GOT3 (cell line): Measurements from ENCODE around the gene PARD3.
"Not testable (repeated sequence)": the region's sequence is repeated elsewhere in the genome, so short reads cannot be mapped to it uniquely, and the experiment has no call there.

Source experiments
- DNase-seq: peaks from one replicate; lab custom pipeline; 2025; ENCODE audit warnings: mixed read lengths; lab: John Stamatoyannopoulos, UW

Gene PARD3

DNA sequence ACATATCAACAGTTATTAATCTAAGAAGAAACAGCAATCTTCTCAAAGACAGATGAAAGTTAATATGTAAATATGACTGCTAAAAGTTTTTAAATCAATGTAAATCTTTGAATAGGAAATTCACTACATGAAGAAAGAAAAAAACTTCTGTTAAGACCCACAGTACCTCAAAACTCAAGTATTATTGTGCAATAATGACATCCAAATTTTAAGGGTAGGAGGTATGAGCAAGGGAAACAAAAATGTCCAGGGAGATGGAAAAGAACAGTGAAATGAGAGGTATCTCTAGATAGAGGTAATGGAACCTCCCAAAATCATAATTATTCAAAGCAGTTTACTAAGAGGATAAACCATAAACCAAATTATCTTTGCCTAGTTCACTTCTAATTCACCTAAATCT is 436.8 kb downstream of the PARD3 start:
- no peak for DNase-seq

DNA sequence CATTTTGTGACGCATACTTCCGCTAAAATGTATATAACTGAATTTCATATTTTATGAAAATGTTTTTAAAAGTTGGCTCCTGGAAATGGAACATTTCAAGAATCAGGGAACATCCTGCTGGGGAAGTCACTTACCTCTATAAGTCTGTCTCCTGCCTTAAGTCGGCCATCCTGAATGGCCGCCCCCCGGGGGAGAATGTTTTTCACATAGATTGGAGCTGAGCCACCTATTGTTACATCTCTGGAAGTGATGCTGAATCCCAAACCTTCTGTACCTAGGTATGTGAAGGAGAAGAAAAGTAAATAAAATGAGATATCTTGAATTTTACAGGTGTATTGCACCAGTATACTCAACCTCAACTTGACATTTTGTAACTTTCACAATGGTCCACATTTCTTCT is 437.3 kb downstream of the PARD3 start:
- DNase-seq: no peak

DNA sequence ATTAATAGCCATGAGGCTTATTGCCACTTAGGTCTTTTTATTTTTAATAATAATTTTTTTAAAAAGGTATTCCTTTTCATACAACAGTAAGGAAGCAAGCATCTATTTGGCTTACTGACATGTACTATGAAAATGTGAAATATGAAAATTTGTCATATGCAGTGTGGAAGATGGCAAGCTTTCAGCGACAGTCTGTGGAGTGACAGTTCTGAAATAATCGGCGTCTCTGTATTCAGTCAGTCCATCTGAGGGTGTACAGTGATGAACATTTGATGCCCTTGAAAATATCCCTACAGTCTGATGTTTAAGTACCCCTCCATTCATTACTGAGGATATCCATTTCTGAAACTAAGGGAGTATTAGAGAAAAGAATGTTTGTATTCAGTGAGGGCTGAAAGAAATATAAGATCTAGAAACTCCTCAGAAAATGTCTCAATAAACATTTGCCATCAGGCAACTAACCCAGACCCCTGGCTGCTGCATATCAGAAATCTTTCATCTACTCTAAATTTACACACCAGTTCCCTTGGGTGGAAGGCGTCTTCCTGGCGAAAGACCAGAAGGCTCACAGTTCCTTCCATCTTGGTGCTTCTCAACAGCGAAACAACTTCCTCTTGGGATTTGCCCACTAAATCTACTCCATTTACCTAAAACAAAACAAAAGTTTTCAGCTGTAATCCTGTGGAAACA is 440.6 kb downstream of the PARD3 start:
- DNase-seq: no peak

DNA sequence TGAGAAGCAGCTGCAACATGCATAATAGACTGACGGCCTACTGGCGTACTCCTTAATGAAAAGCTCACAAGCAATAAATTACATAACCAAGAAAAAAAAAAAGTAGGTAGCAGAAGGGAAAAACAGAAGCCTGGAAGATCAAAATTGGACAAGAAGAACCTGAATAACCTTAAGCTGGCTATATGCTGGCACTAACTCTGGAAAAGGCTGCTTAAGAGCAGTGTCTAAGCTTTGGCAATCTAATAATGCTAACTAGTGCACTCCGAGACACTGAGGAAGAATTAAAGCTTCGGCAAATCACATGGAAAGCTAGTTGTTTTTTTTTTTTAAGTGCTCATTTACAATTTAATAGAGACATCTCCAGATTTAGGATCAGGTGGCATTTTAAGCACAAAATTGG is 441.9 kb downstream of the PARD3 start:
- DNase-seq: no peak

DNA sequence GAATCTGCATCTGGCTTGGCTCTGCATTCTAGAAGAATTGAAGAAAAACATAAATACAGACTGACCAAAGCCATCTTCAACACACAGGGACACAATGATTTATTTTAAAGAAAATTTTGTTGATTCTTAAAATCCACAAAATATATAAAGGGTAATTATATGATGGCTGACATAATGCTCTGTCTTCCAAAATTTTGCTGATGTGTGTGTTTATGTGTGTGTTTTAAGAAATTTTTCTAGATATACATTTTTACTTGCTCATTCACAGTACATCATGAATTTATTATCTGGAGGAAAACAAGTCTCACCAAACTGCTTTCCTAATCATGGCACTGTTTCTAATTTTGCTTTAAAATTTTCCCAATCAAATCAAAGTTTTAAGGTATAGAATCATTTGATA is 442.6 kb downstream of the PARD3 start:
- no peak for DNase-seq

DNA sequence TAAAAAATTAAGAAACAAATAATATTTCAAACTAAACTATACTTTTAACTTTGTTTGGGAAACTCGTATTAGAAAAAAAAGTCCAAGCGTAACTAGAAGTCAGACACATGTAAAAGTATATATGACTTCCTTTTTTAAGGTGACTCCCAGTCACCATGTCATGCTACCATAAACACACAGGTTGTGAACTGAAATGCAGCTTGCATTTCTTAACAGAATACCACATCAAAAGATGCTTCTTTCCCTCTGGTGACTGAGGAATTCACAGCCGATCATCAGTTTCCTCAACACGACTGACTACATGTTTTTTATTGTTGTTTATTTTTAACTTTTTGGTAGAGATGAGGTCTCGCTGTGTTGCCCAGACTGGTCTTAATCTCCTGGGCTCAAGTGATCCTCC is 445.0 kb downstream of the PARD3 start:
- DNase-seq: no peak

DNA sequence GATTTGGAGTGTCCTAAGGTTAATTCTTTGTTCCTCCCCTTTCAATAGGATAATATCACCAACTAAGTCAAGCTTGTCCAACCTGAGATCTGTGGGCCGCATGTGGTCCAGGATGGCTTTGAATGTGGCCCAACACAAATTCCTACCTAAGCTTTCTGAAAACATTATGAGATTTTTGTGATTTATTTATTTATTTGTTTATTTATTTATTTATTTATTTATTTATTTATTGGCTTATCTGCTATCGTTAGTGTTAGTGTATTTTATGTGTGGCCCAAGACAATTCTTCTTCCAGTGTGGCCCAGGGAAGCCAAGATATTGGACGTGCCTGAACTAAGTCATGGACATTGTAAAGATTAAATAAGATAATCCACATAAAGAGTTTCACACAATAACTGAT is 446.0 kb downstream of the PARD3 start:
- no peak for DNase-seq

DNA sequence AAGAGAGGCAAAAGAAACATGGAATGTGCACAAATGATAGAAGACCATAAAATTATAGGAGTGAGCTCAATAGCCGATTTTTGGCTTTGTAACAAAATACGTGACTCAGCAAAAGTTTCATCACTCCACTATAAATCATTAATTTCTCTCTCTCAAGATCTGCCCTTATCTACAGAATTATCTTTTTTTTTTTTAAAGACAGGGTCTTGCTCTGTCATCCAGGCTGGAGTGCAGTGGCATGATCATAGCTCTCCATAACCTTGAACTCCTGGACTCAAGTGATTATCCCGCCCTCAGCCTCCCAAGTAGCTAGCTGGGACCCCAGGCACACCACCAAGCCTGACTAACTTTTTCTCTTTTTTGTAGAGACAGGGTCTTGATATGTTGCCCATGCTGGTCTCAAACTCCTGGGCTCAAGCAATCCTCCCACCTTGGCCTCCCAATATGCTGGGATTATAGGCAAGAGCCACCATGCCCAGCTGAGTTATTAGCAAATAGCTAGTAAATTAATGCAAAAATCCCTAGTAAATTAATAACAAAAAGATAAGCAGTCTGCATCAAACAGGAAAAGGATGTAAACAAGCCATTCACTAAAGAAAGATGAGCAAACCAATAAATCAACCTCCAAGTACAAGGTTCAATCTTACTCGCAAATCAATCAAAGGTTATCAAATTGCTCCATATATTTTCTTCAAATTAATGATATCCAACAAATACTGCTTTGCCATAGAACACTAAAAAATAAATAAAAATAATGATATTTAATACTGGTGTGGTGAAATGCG is 450.7 kb downstream of the PARD3 start:
- no peak for DNase-seq

DNA sequence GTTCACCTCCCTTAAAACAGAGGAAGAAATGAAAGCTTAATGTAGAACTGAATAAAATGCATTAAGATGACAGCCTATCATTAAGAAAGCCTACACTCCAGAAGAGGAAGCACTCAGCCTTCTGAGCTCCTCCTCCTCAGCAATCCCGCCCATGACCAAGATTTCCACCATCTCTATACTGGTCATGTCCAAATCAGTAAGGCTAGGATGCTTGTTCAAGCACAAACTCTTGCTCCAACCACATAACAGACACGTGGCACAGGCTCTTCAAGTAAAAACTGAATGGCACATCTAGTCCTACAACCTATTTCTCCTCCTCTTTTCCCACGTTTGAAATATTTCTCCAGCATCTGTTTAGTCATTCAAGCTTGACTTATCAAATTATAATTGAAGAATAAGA is 454.1 kb downstream of the PARD3 start:
- DNase-seq: no peak

DNA sequence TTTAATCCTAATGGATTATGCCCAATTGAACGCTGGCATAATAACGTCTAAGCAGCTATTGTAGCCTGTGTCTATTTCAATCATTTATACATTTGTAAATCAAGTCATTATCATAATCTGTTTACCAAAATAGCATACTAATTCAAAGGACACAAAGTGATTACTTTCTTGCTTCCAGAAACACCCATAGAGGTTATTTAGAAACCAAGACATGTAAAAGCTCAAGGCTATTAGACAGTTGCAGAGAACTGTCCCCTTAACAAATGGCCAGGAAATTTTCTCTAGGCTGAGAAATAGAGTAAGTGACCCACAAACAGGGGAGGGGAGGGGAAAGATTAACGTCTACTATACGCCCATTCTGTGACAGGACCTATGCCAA is 455.7 kb downstream of the PARD3 start:
- DNase-seq: no peak

DNA sequence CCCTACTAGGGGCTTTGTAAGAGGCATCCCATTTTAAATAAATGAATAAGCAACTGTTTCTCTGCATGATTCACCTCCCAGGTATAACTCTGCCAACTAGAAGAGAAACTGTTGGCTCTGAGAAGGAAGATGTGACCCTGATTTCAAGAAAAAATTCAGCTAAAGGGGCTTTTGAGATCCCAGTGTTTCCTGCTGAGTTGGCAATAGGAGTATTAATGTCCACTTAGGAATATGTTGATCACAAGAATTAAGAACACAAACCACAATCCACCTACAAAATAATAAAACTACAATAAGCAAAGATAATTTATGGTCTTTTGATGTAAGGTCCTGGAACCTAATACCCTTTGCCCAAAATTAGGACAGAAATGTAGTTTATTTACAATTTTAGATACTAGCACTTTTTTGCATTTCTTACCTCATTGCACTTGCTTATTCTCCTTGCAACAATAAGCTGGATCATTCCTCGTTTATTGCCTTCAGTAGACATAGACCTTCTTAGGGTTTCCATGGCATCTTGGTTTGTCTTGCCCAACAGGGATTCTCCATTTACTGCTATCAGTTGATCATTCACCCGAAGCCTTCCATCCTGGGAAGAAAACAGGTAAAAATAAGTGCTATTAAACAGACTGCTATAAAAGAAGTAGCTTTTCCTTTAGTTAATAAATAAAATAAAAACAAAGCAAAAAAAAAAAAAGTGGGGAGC is 456.2 kb downstream of the PARD3 start:
- DNase-seq: no peak

DNA sequence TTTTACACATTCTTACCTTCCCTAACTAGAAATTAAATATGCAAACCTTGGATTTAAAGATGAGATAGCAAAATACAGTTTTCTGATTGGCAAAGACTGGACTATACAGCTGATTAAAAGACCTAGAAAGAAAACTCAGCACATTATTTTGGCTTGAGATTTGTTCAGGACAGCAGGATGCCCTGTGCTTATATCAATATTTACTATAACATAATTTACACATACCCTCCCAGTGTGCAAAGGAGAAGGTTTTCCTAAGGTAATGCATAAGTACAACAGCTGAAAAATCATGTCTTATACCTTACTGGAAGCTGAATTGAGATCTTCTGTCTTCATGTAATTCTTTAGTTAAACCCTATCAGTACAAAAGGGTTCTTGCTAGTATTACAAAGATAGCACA is 458.6 kb downstream of the PARD3 start:
- DNase-seq: no peak

DNA sequence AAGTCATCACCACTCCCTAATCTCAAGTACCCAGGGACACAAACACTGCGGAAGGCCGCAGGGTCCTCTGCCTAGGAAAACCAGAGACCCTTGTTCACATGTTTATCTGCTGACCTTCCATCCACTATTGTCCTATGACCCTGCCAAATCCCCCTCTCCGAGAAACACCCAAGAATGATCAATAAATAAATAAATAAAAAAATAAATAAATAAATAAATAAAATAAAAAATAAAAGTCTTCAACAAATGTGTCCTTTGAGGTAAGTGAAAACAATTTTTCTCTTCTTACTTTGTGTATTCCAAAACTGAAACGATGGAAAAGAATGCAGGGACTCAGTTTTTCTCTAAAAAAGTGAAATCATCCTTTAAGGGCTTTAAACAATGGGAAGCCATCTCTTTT is 461.6 kb downstream of the PARD3 start:
- not testable (repeated sequence) for DNase-seq

DNA sequence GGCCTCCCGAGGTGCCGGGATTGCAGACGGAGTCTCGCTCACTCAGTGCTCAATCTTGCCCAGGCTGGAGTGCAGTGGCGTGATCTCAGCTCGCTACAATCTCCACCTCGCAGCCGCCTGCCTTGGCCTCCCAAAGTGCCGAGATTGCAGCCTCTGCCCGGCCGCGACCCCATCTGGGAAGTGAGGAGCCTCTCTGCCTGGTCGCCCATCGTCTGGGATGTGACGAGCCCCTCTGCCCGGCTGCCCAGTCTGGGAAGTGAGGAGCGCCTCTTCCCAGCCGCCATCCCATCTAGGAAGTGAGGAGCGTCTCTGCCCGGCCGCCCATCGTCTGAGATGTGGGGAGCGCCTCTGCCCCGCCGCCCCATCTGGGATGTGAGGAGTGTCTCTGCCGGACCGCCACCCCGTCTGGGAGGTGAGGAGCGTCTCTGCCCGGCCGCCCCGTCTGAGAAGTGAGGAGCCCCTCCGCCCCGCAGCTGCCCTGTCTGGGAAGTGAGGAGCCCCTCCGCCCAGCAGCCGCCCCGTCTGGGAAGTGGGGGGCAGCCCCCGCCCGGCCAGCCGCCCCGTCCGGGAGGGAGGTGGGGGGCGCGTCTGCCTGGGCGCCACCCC is 462.4 kb downstream of the PARD3 start:
- DNase-seq: not testable (repeated sequence)

DNA sequence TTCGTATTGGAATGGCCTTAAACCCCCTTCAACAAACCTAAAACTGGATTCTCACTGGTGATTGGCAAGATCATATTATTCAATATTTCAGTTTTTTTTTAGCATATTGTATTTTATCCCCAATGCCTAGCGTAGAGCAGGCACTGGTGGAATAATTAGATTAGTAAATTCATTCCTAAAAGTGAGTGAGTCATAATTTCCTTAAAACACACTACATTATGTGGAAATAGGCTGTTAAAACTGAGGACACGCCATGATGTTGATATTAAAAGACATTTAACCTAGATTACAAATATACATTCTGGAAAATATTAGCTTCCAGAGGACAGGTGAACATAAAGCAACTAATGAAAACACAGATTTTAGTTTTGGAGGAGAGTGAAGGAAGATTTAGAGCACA is 463.9 kb downstream of the PARD3 start:
- no peak for DNase-seq

DNA sequence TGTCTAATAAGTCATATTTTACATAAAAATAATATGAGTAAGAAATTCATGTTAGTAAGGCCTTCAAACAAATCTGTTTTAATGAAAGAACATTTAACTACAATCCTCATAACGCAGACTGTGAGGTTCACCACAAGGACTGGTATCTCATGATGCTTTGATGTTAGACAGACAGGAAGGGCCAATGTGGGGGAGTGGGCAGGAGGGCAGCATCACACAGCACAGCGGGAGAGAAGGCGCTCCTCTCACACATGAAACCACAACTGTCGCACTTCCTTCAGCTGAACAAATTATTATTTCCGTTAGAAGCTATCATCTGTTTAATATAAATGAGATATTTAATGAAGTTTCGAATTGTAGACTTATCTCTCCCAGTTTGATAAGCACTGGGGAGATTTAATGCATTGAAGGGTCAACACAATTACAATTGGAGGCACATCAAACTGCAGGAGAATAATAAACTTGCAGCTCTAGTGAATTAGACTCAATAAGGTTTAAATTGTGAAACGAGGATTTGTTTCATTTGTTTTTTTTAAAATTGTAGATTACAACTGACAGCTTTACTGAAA is 466.1 kb downstream of the PARD3 start:
- no peak for DNase-seq

DNA sequence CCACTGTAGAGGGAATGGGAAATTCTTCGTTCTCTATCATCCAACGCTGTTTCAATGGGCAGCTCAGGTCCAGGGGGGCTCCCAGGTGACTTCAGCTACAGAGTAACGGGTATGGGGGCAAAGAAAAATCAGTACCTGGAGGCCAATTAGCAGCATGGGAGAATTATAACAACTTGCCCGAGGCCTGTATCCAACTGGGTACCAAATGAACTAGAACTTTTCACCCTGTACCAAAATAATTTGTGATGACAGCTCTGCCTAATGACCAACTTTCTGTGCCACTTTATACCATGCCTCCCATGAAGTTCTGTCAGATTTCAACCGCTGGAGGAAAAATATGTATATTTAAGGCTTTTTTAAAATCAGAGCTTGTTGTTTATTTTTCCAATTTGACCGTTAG is 467.1 kb downstream of the PARD3 start:
- no peak for DNase-seq

DNA sequence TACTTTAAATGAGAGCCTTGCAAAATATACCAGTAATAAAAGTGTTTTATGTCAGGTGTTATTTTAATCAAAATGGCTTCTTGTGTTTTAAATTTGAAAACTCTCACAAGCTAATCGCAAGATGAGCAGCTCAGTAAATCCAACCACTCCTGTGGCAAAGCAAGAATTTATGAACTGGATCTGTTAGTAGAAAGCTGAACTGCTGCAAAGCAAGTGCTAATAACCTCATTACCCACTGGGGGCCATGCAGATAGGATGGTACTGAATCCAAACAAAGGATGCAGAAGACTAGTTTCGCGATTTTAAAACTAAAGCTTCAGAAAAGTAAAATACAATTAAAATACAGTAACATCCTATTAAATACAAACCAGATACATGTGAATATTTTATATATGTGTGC is 468.0 kb downstream of the PARD3 start:
- no peak for DNase-seq

DNA sequence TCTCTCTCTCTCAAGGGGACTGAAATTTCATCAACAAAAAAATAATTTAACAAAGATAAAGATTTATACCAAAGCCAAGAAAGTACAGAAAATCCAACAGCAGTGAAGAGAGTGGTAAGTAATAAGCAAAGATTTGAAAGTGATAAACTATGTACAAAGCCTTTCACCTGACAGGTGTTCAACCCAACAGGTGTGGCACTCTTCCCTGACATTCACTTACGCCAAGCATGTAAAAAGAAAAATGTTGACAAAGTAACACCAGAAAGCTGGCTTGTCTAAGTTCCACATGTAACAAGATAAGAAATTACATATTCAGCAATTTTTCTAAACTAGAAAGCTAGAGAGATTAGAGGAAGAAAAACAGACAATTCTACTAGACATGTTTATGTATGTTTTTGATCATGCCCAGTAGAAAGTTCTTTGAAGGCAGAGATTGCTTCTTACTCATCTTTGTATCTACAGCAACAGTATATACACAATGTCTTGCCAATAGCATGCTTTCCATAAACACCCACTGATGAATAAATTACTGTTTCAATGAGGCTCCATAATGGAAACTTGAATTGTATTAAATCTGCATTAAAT is 468.5 kb downstream of the PARD3 start:
- no peak for DNase-seq

DNA sequence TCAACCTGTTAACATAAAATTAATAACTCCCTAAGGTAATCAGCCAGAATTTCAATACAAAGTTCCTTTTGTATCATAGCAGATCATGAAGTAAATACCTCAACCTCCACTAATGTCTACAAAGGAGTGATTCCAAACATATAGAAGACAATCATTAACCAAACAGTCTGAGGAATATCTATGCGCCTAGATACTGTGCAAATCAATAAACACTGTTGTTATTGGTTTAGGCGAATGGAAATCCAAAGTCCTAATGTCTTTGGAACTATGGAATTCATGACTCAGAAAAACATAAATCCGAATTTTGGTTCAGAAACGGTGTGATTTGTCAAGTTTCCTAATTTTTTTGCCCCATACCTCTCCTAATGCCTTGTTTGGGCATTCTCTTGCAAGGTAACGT is 469.7 kb downstream of the PARD3 start:
- no peak for DNase-seq

DNA sequence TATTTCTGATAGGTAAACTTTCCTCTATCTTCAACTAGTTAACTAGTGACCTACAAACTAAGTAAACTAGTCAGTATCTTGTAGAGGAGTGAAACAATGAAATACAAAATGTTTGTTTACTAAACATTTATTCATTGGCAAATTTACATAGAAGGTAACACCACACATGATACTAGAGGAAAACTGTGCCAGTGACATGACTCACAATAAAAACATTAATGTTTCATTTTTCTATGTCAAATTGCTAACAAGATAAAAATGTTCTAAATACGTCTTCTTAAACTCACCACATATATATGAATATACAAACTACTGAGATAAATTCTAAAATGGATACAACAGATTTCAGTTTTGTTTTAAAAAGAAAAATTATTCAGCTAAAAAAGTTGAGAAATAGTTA is 471.3 kb downstream of the PARD3 start:
- DNase-seq: no peak

DNA sequence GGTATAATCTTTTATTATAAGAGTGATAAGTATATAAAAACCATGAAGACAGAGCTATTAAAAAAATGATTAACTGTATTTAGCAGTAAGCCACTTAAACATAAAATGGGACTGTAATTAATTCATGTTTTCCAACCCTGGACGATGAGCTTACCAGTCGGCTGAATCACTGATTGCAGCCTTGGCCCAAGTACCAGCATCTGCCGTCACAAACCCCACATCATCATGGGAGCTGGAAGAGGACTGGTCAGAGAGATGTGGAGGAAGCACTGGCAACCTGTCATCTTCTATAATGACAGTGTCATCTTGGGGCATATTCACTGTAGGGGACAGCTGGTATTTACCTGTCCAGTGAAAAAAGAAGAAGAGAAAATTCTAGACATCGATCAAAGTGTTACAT is 473.6 kb downstream of the PARD3 start:
- DNase-seq: no peak
